CD14-positive monocyte (primary cell): Measurements from ENCODE around the gene CELF2. TPM values are rescaled to one million over a fixed set of nuclear protein-coding genes. Genes with fewer than 3 reads are reported as not detected.

ENCODE experiments used
- DNase-seq, 3 donors: peaks; one replicate each; pipeline ENCODE4 v3.0.0-alpha.2; 2011 to 2022
- H2AFZ ChIP-seq: 2 replicates; pipeline ENCODE4 v1.6.0; 2012; ENCODE audit warnings: mild to moderate bottlenecking, low read depth, low read length, inconsistent platforms; ENCODE audit not compliant: insufficient read depth, poor library complexity, severe bottlenecking
- H3K27ac ChIP-seq, 2 donors: 1 replicate in 1 of 2; 2 replicates in 1 of 2; pipeline ENCODE4 v1.5.1; 2012 to 2013; ENCODE audit warnings: low read length in 2 of 2, control low read depth in 1 of 2, inconsistent platforms in 1 of 2, low read depth in 1 of 2, mild to moderate bottlenecking in 1 of 2
- H3K27me3 ChIP-seq, 2 donors: one replicate each; pipeline versions ENCODE4 v1.6.0 to v1.6.1; 2011 to 2013; ENCODE audit warnings: low read length in 2 of 2; ENCODE audit not compliant: control insufficient read depth in 2 of 2, insufficient read depth in 2 of 2
- H3K36me3 ChIP-seq, 2 donors: replicated peaks in 1 of 2; 1 replicate in 1 of 2; 2 replicates in 1 of 2; pipeline versions ENCODE4 v1.5.1 to v1.6.1; 2012 to 2013; ENCODE audit warnings: low read length in 2 of 2, control low read depth in 1 of 2, inconsistent platforms in 1 of 2, mild to moderate bottlenecking in 1 of 2; ENCODE audit not compliant: insufficient read depth in 2 of 2, control insufficient read depth in 1 of 2
- H3K4me1 ChIP-seq, 2 donors: 1 replicate in 1 of 2; 2 replicates in 1 of 2; pipeline versions ENCODE4 v1.5.1 to v1.6.1; 2012 to 2013; ENCODE audit warnings: low read length in 2 of 2, control low read depth in 1 of 2, inconsistent platforms in 1 of 2, mild to moderate bottlenecking in 1 of 2, moderate library complexity in 1 of 2; ENCODE audit not compliant: insufficient read depth in 2 of 2, control insufficient read depth in 1 of 2
- H3K4me2 ChIP-seq: replicated peaks from 2 replicates; pipeline ENCODE3; 2012; ENCODE audit warnings: low read length, moderate library complexity, mild to moderate bottlenecking; ENCODE audit not compliant: poor library complexity, severe bottlenecking; ENCODE audit errors: extremely low read depth
- H3K4me3 ChIP-seq, 3 experiments: fragments of 200-600 bp in 1 of 3; sonication (generic) in 1 of 3; replicated peaks in 1 of 3; 1 replicate in 2 of 3; 2 replicates in 1 of 3; pipeline ENCODE4 v1.5.1; 2011 to 2013; ENCODE audit warnings: low read length in 3 of 3, mild to moderate bottlenecking in 3 of 3, control low read depth in 2 of 3, low read depth in 2 of 3, inconsistent platforms in 1 of 3, moderate library complexity in 1 of 3
- H3K79me2 ChIP-seq: 2 replicates; pipeline ENCODE4 v1.6.0; 2012; ENCODE audit warnings: mild to moderate bottlenecking, control low read depth, inconsistent platforms, low read length, moderate library complexity; ENCODE audit not compliant: insufficient read depth
- H3K9ac ChIP-seq: 2 replicates; pipeline ENCODE4 v1.6.0; 2017; ENCODE audit warnings: low read length, mild to moderate bottlenecking; ENCODE audit not compliant: insufficient read depth, poor library complexity, severe bottlenecking
- H3K9me3 ChIP-seq, 2 donors: replicated peaks in 1 of 2; 1 replicate in 1 of 2; 2 replicates in 1 of 2; pipeline versions ENCODE4 v1.5.1 to v1.6.1; 2012 to 2013; ENCODE audit warnings: low read length in 2 of 2, control low read depth in 1 of 2; ENCODE audit not compliant: control insufficient read depth in 1 of 2, insufficient read depth in 1 of 2
- H4K20me1 ChIP-seq: 2 replicates; pipeline ENCODE4 v1.6.0; 2012; ENCODE audit warnings: mild to moderate bottlenecking, low read length, control low read depth, moderate library complexity; ENCODE audit not compliant: insufficient read depth
- H3K27ac Mint-ChIP-seq, 7 donors: one replicate each; pipeline ENCODE4 v1.8.0; 2020; ENCODE audit warnings: mild to moderate bottlenecking in 7 of 7, mixed read lengths in 7 of 7, moderate library complexity in 6 of 7, inconsistent platforms in 2 of 7
- H3K27me3 Mint-ChIP-seq, 3 donors: one replicate each; pipeline ENCODE4 v1.8.0; 2021 to 2022; ENCODE audit warnings: low read depth in 3 of 3, mild to moderate bottlenecking in 3 of 3, mixed read lengths in 3 of 3, moderate library complexity in 3 of 3, inconsistent platforms in 1 of 3
- H3K36me3 Mint-ChIP-seq, 2 donors: one replicate each; pipeline ENCODE4 v1.8.0; 2020; ENCODE audit warnings: mixed read lengths in 2 of 2, inconsistent platforms in 1 of 2, mild to moderate bottlenecking in 1 of 2
- H3K4me1 Mint-ChIP-seq: one replicate; pipeline ENCODE4 v1.8.0; 2020; ENCODE audit warnings: mild to moderate bottlenecking, mixed read lengths
- H3K4me3 Mint-ChIP-seq, 2 donors: one replicate each; pipeline ENCODE4 v1.8.0; 2020; ENCODE audit warnings: mild to moderate bottlenecking in 2 of 2, mixed read lengths in 2 of 2, moderate library complexity in 1 of 2
- H3K9me3 Mint-ChIP-seq, 7 donors: one replicate each; pipeline ENCODE4 v1.8.0; 2020 to 2022; ENCODE audit warnings: mixed read lengths in 7 of 7, mild to moderate bottlenecking in 6 of 7, moderate library complexity in 6 of 7, inconsistent platforms in 2 of 7
- CTCF ChIP-seq: fragments of 200-600 bp; IDR thresholded peaks from one replicate; pipeline ENCODE4 v1.8.0; 2022; ENCODE audit warnings: antibody characterized with exemption, mild to moderate bottlenecking
- WGBS: methylation state at CpG from one replicate; pipeline ENCODE4 v1.1.5; 2013; ENCODE audit warnings: missing lambda C conversion rate; ENCODE audit not compliant: insufficient coverage; 5-methylcytosine and 5-hydroxymethylcytosine counted together
- intact Hi-C, 2 donors: fragments of 100-400 bp; cut with micrococcal nuclease; formaldehyde crosslinking; loops; one replicate each; pipeline versions ENCODE4 v1.15.0 to v1.15.1; 2023
- polyA plus RNA-seq, 3 donors: library from polyadenylated mRNA; depleted of rRNA in 1 of 3; unstranded in 2 of 3; stranded (reverse) in 1 of 3; fragments of 300-500 nt in 2 of 3; fragments of >200 nt in 1 of 3; fragmentation: Illumina TruSeq in 2 of 3; gene quantifications; 1 replicate in 2 of 3; 2 replicates in 1 of 3; pipeline ENCODE4 v1.2.3, GENCODE V29; 2012 to 2021

Gene CELF2
- polyA plus RNA-seq, 3 donors, result 53.5 to 93.3 (median 80.5) TPM

GRCh38 chr10:11224792-11225416 lies 207.2 kb downstream of the CELF2 start:
- H3K27ac ChIP-seq, result peak overlapping the region; percentile 32 to 84
- H2AFZ ChIP-seq, result no peak overlapping the region
- H3K27ac Mint-ChIP-seq, result peak overlapping the region; percentile 83 to 96 (median 92)
- no peak overlapping the region for H3K9ac ChIP-seq
- WGBS, result 67% methylated on average over 7 of the region's 12 CpGs
- no peaks in the 10 kb centered on the region for H3K27me3 Mint-ChIP-seq
- H3K4me1 Mint-ChIP-seq, result peaks cover 46% of the 10 kb centered on the region
- DNase-seq, result no peak
- intact Hi-C loops, result loop anchor here (5.0 kb wide), 3 partner anchors 43 to 63 kb away; no protein-coding TSS in a partner anchor
- H3K4me3 ChIP-seq, result no peak overlapping the region
- peaks cover 51 to 76% of the 10 kb centered on the region in 2 donors for H3K36me3 ChIP-seq
- H3K9me3 ChIP-seq, result no peaks in the 10 kb centered on the region
- H3K4me2 ChIP-seq, result no peak overlapping the region
- H3K9me3 Mint-ChIP-seq, result no peaks in the 10 kb centered on the region
- H3K4me3 Mint-ChIP-seq, result no peak overlapping the region
- H3K79me2 ChIP-seq, result peaks cover 100% of the 10 kb centered on the region
- peaks cover 100% of the 10 kb centered on the region for H4K20me1 ChIP-seq
- peaks cover 27 to 30% of the 10 kb centered on the region in 2 donors for H3K4me1 ChIP-seq
- peaks cover 56 to 74% of the 10 kb centered on the region in 2 donors for H3K36me3 Mint-ChIP-seq
- H3K27me3 ChIP-seq, result no peaks in the 10 kb centered on the region
- TF ChIP-seq CTCF, result no peak

GRCh38 chr10:11225935-11226334 lies 208.3 kb downstream of the CELF2 start:
- Histone ChIP-seq H3K79me2 (peaks cover 100% of the 10 kb centered on the region), H3K27ac (peak overlapping the region; percentile 72 to 84), H3K4me1 (peaks cover 27 to 30% of the 10 kb centered on the region in 2 donors), H4K20me1 (peaks cover 100% of the 10 kb centered on the region), H3K9ac (peak overlapping the region; percentile 7), H3K4me2 (peak overlapping the region; percentile 38), H2AFZ (no peak overlapping the region), H3K9me3 (no peaks in the 10 kb centered on the region), H3K4me3 (peak overlapping the region in 1 of 3 experiments; percentile 14), H3K27me3 (no peaks in the 10 kb centered on the region), H3K36me3 (peaks cover 48 to 76% of the 10 kb centered on the region in 2 donors)
- no peaks in the 10 kb centered on the region for H3K27me3 Mint-ChIP-seq
- peak; percentile 88 to 91 (median 91) for DNase-seq
- no peaks in the 10 kb centered on the region for H3K9me3 Mint-ChIP-seq
- peaks cover 58 to 74% of the 10 kb centered on the region in 2 donors for H3K36me3 Mint-ChIP-seq
- 10% methylated on average over 2 of the region's 5 CpGs for WGBS
- no peak for TF ChIP-seq CTCF
- no peak overlapping the region for H3K4me3 Mint-ChIP-seq
- intact Hi-C loops, result loop anchor here (5.0 kb wide), 3 partner anchors 44 to 64 kb away; no protein-coding TSS in a partner anchor
- peak overlapping the region; percentile 83 to 96 (median 92) for H3K27ac Mint-ChIP-seq
- H3K4me1 Mint-ChIP-seq, result peaks cover 51% of the 10 kb centered on the region
